Activated CD4-positive, alpha-beta T cell treated with anti-CD3 and anti-CD28 coated beads, Interleukin-2, amount 50 U/mL, for 48 hours (primary cell): ENCODE results near the gene PKP3.
"Not testable (repeated sequence)": the region's sequence is repeated elsewhere in the genome, so short reads cannot be mapped to it uniquely, and the experiment has no call there.

Experiments
- DNase-seq, 2 experiments: peaks; one replicate each; pipeline ENCODE4 v3.0.0-alpha.2; 2020

The PKP3 gene

GRCh38 chr11:431921-432320, 37.9 kb downstream of the PKP3 start:
- no peak for DNase-seq

DNA sequence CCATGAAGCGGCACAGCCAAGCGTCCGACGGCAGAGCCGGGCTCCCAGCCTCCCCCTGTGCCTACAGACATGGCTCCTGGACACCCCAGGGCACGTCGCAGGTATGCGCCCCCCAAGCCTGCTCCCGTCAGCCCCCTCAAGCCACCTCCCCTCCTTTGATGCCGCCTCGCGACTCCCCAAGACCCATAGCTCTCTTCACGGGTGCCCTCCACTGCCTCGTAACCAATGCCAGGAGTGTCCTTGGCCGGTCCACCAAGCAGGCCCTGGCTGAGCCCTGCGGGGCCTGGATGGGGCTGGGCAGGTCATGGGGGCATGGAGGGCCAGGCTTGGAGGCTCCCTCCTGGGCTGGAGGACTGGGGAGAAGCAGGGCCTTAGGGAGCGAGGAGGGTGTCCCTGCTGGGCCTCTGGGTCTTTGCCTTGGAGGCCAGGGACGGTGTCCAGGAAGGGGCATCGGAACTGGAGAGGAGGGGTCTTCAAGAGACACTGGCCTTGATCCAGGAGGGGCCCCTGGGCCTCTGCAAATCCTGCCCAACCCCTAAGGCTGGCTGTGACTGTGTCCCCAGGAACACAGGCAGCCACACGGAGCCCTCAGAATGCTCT, 38.6 kb downstream of the PKP3 start:
- DNase-seq = no peak

GRCh38 chr11:433111-433510, 39.1 kb downstream of the PKP3 start:
- DNase-seq = no peak

DNA sequence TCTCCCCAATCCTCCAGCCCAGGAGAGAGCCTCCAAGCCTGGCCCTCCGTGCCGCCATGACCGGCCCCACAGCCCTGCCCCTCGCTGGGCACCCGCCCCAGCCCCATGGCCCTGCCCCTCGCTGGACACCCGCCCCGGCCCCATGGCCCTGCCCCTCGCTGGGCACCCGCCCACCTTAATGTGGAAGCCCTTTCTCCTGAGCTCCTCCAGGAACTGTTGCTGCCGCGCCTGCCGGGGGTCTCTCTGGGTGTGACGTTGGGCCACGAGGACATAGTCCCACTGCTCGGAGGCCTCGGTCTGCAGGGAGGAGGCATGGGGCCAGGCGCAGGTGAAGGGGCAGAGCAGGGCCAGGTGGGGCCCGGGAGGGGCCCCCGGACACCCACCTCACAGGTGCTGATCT, 39.6 kb downstream of the PKP3 start:
- DNase-seq = no peak

DNA sequence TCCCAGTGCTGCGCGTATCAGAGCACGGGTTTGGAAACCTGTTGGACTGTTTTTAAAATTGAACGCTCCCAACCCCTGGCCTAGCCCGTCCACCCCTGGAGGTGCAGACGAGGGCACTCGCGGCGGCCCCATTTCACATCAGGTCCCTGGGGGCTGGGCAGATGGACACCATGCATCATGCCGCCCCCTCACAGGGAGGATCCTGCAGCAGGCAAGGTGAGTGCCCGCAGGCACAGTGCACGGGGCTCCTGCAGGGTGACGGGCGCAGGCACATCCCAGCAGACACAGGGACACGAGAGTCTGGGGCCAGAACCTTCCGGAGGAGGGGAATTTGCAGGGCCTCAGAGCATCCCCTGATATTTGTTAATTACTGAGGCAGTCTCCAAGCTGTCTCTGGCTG, 40.5 kb downstream of the PKP3 start:
- DNase-seq = no peak

DNA sequence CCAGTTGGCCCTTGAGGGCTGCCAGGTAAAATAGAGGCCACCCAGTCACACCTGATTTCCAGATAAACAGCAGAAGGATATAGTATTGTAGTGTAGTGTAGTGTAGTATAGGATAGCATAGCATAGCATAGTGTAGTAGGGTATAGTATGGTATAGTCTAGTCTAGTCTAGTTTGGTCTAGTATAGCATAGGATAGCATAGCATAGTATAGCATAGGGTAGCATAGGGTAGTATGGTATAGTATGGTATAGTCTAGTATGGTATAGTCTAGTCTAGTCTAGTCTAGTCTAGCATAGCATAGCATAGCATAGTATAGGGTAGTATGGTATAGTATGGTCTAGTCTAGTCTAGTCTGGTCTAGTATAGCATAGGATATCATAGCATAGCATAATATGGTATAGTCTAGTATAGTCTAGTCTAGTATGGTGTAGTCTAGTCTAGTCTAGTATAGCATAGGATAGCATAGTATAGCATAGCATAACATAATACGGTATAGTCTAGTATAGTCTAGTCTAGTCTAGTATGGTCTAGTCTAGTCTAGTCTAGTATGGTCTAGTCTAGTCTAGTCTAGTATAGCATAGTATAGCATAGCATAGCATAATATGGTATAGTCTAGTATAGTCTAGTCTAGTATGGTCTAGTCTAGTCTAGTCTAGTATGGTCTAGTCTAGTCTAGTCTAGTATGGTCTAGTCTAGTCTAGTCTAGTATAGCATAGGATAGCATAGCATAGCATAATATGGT, 41.2 kb downstream of the PKP3 start:
- not testable (repeated sequence) for DNase-seq

DNA sequence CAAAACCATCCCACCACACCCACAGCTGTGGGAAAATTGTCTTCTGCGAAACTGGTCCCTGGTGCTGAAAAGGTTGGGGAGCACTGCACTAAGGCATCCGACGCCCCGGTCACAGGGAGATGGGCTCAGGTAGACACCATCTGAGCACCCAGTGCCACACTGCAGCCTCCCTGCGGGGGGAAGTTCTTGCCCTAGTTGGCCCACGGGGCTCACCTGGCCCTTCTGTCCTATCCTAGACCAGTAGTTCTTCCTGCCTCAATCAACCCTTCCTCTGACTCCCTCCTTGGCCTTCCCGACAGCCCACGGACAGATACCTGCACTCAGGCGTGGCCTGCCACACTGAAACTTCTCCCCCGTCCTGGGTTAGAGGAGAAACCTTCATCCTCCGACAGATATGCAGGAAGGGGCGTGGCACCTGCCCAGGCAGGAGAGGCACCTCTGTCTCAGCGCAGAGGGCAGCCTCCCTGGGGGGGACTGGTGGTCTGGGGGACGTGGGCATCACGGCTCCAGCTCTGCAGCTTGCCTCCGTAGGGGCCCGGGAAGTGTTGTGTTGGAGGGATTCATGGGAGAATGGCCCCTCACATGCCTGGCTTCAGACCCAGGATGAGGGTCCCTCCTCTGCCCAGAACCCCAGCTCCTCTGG, 43.3 kb downstream of the PKP3 start:
- no peak for DNase-seq

GRCh38 chr11:438101-438844, 44.3 kb downstream of the PKP3 start:
- no peak for DNase-seq

GRCh38 chr11:439315-440064, 45.5 kb downstream of the PKP3 start:
- no peak for DNase-seq

DNA sequence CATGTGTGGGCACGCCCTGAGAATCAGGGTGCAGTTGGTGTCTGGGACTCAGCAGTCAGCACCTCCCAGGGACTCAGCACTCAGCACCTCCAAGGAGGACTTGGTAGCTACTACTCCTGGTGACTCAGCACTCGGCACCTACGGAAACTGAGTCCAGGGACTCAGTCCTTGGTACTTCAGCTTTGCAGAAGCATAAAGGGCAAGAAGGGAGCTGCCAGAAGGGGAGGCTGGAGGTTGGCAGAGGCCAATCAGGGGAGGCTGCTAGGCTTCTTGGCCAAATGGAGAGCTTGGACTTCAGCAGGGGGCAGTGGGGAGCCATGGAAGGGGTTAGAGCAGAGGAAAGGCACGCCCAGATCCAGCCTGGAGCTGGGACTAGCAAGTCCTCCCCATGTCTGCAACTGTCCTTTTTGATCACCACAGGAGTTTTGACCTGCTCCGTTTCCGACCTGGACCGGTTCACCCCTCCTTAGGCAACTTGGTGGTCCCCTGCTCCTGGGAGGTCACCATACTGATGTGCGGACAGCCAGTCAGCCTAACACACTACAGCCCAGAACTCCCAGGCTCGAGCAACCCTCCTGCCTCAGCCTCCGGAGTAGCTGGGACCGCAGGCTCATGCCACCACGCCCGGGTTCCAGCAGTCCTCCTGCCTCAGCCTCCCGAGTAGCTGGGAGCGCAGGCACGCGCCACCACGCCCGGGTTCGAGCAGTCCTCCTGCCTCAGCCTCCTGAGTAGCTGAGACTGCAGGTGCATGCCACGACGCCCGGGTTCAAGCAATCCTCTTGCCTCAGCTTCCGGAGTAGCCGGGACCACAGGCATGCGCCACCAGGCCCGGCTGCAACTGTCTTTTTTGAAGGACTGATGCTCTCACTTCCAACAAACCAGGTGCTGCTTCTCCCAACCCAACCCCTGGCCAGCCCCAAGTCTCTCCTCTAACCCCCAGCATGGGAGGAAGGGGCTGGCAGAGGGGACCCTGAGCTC, 46.3 kb downstream of the PKP3 start:
- DNase-seq = peak in 1 of 2 experiments; percentile 34

DNA sequence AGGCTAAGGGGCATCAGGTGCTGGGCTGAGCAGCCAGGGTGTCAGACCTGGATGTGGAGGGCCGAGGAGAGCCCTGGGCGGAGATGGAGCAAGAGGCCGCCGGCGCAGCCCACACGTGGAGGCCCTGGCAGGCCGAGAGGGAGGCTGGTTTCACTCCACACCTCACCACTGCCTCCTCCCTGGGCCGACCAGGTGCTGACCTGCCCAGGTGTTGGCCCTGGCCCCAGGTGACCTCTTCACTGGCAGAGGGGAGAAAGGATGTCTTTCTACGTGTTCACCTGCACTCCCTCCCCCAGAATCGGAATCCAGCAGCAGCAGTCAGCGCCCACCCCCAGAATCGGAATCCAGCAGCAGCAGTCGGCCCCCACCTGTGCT, 47.0 kb downstream of the PKP3 start:
- DNase-seq = no peak

DNA sequence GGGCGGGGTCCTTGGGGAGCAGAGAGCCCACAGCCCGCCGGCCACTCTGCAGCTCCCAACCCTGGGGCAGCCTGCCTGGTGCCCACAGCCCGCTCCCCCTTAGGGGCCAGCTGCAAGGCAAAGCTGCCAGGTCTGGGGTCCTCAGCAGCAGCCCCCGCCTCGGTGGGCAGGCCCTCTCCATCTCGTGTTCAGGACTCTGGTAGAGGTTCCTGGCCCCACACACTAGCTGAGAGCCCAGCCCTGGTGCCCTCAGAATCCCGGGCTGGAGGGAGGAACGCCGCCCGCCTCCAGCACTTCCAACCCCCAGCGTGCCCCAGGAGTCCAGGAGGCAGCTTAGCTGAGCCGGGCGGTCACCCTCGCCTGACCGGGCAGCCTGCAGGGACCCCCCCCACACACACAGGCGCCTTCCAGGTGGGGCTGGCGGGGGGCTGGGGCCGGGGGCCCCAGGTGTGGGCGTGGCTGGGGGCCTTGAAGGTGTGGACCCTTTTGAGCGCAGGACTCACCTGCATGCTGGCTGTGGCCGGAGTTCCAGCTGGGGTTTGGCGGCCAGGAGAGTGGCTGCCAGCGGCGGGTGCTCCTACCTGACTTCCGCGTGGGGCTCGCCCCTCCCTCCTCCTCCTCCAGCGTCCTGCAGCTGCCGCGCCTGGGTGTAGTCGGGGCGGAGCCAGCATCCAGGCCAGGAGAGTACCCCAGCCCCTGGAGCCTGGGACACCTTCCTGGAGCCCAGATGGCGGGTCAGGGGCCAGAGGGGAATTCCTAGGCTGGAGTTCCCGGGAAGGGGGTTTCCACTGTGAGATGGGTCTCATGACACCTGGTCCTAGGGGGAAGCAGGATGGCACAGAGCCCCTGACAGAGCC, 47.6 kb downstream of the PKP3 start, which contains the start of gene ANO9:
Gene ANO9, minus strand, starts transcription at position 594 of the 857 bp plus-strand sequence. Its CDS starts 85 bp downstream, at position 509.
- peak; percentile 70 to 75 for DNase-seq

- DNase-seq = no peak
Measured at GRCh38 chr11:442611-443081, 48.6 kb downstream of the PKP3 start.

DNA sequence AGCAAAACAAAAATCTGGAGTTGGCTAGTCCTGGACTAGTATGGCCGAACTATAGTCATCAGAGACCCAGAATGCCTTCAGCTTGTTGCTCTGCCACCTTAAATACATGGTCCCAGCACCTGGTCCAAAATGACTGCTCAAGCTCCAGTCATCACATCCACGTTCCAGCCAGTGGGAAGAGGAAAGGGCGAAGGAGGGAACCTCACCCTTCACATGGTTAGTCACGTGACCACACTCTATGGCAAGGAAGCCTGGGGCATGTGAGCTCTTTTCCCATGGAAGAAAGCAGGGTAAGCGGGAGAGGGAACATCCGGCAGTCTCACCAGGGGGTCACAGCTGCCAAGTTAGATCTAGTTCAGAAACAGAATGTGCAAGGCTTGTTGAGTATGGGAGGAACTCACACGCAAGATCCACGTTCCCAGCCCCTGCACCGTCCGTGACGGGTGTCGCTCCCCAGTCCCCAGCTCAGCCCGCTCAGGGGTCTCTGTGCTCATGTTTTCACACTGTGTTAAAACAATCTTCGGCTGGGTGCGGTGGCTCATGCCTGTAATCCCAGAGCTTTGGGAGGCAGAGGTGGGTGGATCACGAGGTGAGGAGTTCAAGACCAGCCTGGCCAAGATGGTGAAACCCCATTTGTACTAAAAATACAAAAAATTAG, 49.7 kb downstream of the PKP3 start:
- no peak for DNase-seq

DNA sequence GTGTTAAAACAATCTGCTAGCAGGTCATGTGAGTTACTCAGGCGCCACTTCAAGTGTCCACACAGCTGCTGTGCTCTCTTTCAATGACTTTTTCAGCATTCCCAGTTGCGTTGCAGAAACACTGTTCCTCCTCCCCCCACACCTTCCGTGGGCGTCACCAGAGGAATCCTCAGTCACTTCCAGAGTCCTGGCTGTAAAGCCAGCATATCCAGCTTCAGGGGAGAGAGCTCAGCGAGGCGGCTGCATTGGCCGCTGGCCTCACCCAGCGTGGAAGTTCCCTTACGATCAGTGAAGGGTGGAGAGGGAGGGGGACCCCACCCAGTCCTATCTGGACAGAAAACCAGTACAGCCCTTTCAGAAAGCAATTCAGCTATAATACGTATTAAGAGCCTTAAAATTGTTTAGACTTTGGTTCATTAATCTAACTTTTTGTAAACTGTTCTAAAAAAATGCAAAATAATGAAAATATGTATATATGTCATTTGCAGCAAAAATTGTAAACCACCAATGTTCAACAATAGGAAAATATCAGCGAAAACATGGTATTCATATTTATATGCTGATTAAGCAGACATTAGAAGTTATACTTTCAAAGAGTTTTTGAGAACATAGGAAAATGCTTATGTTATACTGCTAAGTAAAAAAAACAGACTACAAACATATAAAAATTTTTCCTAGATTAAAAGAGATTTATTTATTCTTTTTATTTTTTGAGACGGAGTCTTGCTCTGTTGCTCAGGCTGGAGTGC, 50.6 kb downstream of the PKP3 start:
- DNase-seq = no peak

DNA sequence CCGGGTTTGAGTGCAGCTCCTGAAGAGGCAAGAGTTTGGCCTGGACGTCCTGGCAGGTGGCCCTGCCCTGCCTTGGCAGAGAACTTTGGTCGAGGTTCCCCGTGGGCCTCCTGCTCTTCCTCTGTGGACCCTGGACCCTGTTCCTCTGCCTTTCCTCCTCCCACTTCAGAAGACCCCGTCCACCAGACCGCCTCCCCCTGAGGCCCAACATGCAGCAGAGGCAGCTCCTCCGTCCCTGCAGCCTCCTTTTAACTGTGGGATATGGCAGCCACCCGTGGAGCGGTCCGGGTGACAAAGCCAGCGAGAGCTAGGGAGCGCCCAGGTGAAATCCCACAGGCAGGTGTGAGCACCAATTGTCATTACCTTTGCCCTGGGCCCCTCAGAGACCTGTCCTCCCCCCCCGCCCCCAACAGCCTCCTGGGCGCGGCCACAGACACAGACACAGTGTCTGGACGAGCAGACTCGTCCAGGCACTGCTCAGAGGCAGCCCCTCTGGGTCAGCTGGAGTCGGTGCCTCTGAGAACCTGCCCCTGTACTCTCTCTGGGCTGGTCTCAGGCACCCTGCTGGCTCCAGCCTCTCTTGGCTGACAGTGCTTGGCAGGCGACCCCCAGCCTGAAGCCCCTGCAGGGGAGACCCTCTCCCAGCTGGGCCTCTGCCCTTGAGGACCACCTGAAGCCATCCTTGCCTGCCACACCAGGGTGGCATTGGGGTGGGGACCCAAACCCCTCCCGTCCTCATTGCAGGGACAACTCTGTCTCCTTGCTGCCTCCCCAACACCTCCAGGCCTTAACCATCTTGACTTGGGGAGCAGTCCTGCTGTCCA, 52.0 kb downstream of the PKP3 start:
- no peak for DNase-seq

DNA sequence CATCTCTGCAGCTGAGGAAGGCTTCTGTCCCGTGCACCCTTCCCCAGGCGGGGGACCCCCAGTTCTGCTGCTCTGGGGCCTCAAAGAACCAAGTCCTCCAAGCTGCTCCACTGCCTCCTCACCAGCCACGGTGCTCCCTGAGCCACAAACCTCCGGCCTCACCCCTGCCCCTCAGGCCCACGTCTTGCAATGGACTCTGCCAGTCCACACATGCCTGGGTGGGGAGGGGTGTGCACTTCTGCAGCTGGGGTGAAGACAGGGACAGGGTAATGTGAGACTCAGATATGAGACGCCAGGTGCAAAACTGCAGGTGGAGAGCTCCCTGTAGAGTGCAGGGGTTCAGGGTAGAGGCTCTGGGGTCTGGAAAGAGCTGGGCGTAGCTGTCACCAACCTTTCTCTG, 52.9 kb downstream of the PKP3 start:
- no peak for DNase-seq
